GM19395 (cell line): ENCODE results near the gene FOXP1.

Experiments used
- ATAC-seq: cut with Tn5 transposase; IDR thresholded peaks from one replicate; pipeline ENCODE4 v1.9.1; 2021; ENCODE audit warnings: mild to moderate bottlenecking, moderate library complexity; ENCODE audit not compliant: unreplicated experiment

FOXP1 gene

GRCh38 chr3:71288269-71288930 is 295.1 kb downstream of the FOXP1 start:
- no peak for ATAC-seq

GRCh38 chr3:71285086-71285485 is 298.4 kb downstream of the FOXP1 start:
- no peak for ATAC-seq

GRCh38 chr3:71282976-71283375 is 300.6 kb downstream of the FOXP1 start:
- ATAC-seq, result no peak

- ATAC-seq, result no peak
These were observed 302.2 kb downstream of the FOXP1 start for GRCh38 chr3:71281280-71281679.

GRCh38 chr3:71277341-71277740 is 306.2 kb downstream of the FOXP1 start:
- no peak for ATAC-seq

GRCh38 chr3:71276531-71276930 is 307.0 kb downstream of the FOXP1 start:
- no peak for ATAC-seq

- no peak for ATAC-seq
These were observed 310.1 kb downstream of the FOXP1 start for GRCh38 chr3:71273453-71273852.

- ATAC-seq, result no peak
These were observed 311.9 kb downstream of the FOXP1 start for GRCh38 chr3:71271596-71271995.

GRCh38 chr3:71269906-71270305 is 313.6 kb downstream of the FOXP1 start:
- no peak for ATAC-seq

- no peak for ATAC-seq
These were observed 315.0 kb downstream of the FOXP1 start for GRCh38 chr3:71268462-71268999.

GRCh38 chr3:71266875-71267274 is 316.7 kb downstream of the FOXP1 start:
- no peak for ATAC-seq

- ATAC-seq, result no peak
These were observed 318.1 kb downstream of the FOXP1 start for GRCh38 chr3:71265365-71265915.

- ATAC-seq, result no peak
These were observed 318.7 kb downstream of the FOXP1 start for GRCh38 chr3:71264840-71265239.

GRCh38 chr3:71262364-71263265 is 320.9 kb downstream of the FOXP1 start:
- ATAC-seq, result no peak

- peak; percentile 71 for ATAC-seq
These were observed 322.7 kb downstream of the FOXP1 start for GRCh38 chr3:71260782-71261181.

- ATAC-seq, result no peak
These were observed 325.0 kb downstream of the FOXP1 start for GRCh38 chr3:71258526-71258925.

- no peak for ATAC-seq
These were observed 325.4 kb downstream of the FOXP1 start for GRCh38 chr3:71258116-71258515.

GRCh38 chr3:71255498-71255897 is 328.0 kb downstream of the FOXP1 start:
- no peak for ATAC-seq

GRCh38 chr3:71254281-71255057 is 329.1 kb downstream of the FOXP1 start:
- ATAC-seq, result no peak

GRCh38 chr3:71253169-71253568 is 330.4 kb downstream of the FOXP1 start:
- ATAC-seq, result no peak

GRCh38 chr3:71252466-71252865 is 331.1 kb downstream of the FOXP1 start:
- ATAC-seq, result no peak
